Measurements from ENCODE around the gene MID1IP1. TPM values are rescaled to one million over a fixed set of nuclear protein-coding genes. Genes with fewer than 3 reads are reported as not detected.

MID1IP1 gene, protein sequence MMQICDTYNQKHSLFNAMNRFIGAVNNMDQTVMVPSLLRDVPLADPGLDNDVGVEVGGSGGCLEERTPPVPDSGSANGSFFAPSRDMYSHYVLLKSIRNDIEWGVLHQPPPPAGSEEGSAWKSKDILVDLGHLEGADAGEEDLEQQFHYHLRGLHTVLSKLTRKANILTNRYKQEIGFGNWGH
- 157 and 166 TPM in 2 replicates for total RNA-seq (2014; rRNA removed; shearing (Covaris generic))
- polyA plus RNA-seq (2014; cell fraction: nucleus; rRNA removed), result 193 and 228 TPM in 2 replicates

DNA sequence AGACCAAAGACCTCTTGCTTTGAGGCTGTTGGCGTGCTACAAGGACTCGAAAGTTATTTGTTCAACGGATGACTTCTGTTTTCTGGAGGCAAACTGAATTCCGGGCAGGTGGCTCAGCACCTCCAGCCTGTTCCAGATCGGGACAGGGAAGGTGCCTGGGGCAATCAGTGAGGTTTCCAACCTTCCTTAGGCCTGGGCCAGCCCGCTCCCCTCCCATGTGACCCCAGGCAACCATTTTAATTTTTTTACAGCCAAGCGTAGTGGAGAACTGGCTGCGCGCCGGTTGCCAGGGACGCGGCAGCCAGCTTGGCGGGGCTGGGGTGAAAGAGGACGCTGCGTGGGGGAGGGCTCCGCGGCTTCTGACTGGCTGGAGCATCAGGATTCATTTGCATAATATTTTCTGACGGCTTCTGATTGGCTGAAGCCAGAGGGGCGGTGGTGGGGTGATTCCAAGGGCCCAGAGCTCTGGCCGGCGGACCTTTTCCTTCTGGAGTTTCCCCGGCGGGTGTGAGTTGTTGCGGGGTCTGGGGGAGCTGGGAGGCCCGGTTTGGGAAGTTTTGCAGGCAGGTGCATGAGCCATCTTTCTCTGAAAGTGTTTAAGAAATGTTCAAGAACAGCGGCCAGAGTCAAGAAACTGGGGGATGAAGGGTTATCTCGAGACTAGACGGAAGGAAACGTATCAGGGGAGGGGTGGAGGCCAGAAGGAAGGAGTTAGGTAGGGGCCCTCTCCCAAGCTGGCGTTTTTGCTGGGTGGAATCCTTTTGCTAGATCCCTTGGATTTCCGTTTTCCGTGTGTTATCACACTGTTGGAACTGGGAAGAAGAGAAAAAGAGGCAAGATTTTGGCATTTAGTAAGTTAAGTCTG, at the start of gene MID1IP1:
Gene MID1IP1, plus strand, starts transcription at position 479 of the 865 bp plus-strand sequence. CDS start 3,488 bp downstream, outside the sequence.
- peak; percentile 93 for DNase-seq (ENCODE audit: extremely low read depth, low read depth)

DNA sequence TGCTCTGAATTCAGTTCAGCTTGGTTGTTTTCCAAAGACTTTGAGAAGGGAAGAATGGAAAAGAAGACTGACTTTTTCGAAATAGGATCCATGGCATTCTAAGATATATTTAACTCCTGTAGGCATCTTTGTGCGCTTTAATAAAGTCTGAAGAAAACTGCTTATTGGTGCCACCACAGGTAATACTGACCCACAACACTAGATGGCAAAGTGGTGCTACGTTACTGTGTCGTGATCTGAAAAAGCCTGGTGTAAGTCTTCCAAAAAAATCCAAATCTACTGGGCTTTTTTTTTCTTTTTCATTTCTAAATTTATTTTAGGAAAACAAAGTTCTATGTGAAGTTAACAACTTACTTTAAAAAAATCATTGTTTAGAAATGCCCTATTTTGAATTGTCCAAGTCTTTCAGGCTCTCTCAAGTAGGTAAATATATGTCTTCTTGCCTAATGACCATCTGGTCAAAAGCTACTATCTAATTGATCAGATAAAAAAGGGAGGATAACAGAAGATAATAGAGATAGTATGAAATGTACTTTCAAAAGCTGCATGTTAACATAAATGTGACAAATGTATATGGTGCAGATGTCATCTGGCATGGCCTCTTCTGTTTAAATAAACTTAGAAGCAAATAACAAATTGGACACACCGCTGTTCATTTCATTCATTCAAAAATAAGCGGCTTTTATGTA, 47.0 kb upstream of the MID1IP1 start:
- peak; percentile 53 for DNase-seq (ENCODE audit: extremely low read depth, low read depth)

DNA sequence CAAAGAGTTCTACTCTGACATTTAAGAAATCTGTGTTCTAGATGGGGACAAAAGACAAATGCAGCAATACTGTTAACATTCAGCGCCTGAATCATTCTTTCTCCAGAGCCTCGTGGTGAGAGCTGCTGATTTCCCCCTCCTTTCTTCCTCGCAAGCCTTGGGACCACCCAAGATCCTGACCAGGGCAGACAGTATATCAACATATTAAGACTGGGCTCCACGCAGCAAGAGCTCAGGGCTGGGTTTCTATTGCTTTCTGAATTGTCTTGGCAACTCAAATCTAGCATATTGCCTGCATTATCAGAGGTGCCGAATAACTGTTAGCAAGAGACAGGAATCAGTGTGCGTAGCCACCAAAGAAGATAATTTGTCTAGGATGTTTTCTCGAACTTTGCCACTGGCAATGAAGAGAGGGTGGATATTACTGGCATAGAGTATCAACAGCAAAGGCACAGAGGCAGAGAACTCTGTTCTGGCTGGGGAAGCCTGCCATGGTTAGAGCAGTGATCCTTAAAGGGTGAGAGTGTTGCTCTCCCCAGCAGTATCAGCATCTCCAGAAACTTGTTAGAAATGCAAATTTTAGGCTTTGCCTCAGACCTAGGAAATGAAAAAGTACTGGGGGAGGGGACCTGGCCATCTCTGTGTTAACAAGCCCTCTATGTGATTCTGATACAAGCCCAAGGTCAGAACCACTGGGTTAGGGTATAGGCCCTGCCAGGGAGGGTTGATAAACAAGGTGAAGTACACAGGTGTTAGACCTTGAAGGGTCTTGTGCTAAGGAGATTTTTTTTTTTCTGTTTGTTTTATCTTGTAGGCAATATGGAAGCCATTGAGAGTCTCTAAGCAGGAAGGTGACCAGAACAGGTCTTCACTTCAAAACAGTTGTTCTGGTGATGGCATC, 46.2 kb upstream of the MID1IP1 start:
- no peak for DNase-seq (ENCODE audit: extremely low read depth, low read depth)

DNA sequence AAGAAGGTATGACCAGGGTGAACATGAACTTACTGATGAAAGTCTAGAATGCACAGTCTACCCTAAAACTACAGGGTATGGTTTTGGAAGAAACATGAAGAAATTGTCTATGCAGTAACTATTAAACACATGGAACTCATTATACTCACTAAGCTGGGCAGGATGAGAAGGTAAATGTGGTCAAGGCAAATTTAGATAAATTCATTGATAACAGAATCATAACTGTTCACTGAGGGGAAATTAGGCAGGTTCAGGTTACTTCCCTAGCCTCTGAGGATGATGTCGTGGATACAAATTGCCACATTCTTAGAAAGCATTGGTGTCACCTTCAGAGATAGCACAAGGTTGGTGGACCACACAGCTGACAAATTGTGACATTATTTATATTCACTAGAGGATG, 40.4 kb upstream of the MID1IP1 start:
- no peak for DNase-seq (ENCODE audit: extremely low read depth, low read depth)

DNA sequence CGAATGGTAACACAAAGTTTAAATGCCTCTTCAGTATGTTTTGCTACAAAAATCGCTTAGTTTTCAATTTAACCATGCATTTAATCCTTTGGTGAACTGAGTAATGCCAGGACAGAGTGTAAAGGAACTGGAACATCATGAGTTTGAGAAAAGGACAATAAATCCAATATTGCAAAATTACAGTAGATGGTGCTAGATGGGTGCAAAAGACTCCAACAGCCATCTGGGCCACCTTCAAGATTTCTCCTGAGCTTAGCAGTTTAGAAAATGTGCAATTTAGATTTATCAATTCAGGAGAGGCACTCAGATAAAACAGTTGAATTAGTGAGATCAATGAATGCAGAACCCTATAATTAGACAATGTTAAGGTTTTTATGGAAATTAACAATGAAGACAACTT, 33.2 kb upstream of the MID1IP1 start:
- peak; percentile 34 for DNase-seq (ENCODE audit: extremely low read depth, low read depth)

DNA sequence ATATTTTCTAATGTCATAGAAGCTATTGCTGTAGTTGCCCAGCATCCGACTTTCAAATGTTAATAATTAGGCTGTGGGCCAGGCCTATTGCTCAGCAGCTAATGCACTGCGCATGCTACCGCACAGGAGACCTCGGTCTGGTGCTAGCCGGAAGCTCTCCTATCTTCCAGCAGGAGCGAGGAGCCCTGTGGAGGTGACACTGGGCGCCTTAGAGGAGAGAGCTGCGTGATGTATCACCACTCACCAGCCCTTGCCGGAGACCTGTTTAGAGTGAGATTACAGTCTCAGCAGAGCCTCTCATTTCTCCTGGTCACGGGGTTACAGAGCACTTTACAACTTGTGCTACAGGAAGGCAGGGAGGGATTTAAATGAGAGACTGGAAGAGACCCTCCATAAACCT, 31.1 kb upstream of the MID1IP1 start:
- DNase-seq (ENCODE audit: extremely low read depth, low read depth), result no peak

DNA sequence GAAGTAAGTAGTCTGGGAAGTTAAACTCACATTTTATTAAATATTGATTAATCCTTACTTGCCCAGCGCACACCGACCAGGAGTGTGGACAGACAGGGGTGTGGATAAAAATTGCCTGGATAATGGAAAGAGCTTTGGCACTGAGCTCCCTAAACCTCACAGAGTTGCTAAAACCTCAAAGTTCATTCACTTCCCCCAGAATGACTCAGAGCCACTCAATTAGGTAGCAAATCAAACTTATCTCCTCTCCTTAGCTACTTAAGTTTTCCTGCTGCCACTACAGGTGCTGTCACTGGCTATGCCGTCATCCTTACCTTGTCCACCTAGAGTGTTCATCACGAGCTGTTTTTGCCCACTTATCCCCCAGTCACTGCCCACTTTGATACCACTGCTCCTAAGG, 27.0 kb upstream of the MID1IP1 start:
- DNase-seq (ENCODE audit: extremely low read depth, low read depth), result no peak

DNA sequence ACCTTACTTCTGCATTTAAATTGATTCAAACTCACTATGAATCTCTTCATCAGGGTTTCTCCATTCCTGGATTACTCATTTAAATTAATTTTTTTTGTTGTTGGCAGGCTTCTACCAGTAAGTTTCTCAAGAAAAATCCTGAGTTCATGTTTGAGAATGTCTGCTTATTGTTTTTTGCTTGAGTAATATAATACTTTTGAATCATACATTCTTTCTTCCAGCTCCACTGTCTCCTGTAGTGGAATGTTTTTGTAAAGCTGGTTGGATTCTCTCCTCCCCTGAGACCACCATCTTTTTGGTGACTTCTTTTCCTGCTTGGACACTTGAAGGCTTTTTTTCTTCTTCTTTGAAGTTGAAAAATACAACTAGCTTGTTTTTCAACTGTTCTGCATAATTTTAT, 4.3 kb upstream of the MID1IP1 start:
- no peak for DNase-seq (ENCODE audit: extremely low read depth, low read depth)

DNA sequence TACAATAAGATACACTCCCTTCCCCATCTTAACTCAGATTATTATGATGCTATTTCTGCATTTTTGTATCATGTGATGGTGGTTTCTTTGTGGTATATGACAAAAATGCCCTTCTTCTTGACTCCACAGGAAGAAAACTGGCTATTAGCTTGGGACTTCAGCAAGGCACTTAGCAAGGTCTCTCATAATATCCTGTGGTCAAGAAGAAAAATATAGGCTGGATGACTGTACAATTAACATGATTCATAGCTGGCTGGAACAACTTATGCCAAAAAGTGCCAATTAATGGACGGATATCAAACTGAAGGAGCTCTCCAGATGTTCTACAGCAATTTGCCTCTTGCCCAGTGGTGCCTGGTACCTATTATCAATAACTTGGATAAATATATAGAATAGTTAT, 2.3 kb upstream of the MID1IP1 start:
- DNase-seq (ENCODE audit: extremely low read depth, low read depth), result no peak

DNA sequence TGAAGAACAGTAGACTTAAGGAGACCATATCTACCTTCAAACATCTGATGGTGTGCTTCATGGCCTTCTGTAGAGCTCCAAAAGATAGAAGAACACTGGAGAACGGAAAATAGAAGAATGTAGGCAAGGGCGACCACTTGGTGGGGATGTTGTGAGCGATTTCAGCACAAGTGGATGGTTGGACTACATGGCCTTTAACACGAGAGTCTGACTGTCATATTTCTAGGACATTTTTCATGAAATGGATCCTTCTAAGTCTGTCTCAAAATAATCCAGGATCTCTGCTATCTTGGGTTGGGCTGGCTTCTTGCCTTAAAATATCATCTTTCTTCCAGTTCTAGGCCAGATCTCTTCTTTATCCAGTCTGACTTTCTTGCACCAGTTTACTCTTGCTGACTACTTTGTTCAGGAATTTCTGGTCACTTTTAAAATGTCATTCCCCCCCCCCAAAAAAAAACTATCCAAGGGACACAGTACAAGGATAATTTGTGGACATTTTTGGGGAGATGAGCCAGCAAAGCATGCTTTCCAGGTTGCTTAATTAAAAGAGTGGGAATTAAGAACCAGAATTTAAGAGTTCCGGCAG, 1.2 kb upstream of the MID1IP1 start:
- DNase-seq (ENCODE audit: extremely low read depth, low read depth), result no peak

DNA sequence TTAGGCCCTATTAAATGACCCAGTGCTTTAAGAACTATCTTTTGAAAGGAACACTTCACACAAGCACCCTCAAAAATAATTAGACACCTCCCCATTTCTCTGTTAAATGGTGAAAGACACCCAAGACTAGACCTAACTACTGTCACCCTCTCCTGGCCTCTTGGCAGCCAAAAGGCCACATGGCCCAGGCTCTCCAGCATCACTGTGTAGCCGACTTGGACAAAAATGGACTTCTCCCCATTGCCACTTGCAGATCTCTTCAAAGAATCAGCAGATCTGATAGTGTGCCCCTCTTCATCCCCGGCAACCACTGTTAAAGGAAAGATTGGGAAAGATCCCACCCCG, 2.0 kb downstream of the MID1IP1 start:
- no peak for DNase-seq (ENCODE audit: extremely low read depth, low read depth)

DNA sequence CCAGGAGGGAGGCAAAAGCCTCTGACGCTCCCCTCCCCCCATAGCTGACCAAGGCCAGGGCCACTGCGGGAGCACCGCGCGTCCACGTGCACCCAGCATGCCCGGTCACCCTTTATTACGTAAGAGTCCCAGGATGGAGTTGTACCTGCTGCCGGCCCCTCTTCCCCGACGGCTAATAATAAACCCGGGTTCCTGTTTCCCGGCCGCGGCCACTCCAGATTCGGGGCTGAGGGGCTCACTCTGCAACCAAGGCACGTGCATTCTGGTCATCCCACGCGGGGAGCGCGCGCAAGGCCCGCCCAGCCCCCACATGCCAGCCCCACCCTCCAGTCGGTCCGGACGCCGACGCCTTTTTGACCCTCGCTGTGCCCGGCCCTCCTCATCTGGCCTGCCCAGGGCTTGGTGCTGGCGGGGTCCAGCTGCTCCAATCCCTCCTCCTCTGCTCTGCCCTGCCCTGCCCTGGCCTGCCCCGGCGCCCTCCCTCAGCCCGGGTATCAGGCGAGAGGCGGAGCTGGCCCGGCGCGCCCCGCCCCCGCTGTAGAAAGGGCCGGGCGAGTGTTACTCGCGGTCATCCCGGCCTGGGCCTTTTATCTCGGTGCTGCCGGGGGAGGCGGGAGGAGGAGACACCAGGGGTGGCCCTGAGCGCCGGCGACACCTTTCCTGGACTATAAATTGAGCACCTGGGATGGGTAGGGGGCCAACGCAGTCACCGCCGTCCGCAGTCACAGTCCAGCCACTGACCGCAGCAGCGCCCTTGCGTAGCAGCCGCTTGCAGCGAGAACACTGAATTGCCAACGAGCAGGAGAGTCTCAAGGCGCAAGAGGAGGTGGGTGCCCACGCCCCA, 2.6 kb downstream of the MID1IP1 start:
- DNase-seq (ENCODE audit: extremely low read depth, low read depth), result peak; percentile 90

DNA sequence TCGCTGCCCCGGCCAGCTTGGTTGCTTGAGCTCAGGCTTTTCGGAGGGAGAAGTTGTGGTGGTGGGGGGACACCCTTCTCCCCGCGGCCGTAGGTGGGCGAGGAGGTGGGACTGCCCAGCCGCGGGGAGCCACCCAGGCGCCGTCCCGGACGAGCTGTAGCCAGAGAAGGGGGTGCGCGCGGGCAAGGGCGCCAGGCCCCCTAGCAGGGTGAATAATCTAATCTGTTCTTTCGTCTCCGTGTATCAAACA, 3.1 kb downstream of the MID1IP1 start:
- no peak for DNase-seq (ENCODE audit: extremely low read depth, low read depth)

DNA sequence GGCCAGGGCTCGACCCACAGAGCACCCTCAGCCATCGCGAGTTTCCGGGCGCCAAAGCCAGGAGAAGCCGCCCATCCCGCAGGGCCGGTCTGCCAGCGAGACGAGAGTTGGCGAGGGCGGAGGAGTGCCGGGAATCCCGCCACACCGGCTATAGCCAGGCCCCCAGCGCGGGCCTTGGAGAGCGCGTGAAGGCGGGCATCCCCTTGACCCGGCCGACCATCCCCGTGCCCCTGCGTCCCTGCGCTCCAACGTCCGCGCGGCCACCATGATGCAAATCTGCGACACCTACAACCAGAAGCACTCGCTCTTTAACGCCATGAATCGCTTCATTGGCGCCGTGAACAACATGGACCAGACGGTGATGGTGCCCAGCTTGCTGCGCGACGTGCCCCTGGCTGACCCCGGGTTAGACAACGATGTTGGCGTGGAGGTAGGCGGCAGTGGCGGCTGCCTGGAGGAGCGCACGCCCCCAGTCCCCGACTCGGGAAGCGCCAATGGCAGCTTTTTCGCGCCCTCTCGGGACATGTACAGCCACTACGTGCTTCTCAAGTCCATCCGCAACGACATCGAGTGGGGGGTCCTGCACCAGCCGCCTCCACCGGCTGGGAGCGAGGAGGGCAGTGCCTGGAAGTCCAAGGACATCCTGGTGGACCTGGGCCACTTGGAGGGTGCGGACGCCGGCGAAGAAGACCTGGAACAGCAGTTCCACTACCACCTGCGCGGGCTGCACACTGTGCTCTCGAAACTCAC, 3.6 kb downstream of the MID1IP1 start:
- DNase-seq (ENCODE audit: extremely low read depth, low read depth), result no peak

DNA sequence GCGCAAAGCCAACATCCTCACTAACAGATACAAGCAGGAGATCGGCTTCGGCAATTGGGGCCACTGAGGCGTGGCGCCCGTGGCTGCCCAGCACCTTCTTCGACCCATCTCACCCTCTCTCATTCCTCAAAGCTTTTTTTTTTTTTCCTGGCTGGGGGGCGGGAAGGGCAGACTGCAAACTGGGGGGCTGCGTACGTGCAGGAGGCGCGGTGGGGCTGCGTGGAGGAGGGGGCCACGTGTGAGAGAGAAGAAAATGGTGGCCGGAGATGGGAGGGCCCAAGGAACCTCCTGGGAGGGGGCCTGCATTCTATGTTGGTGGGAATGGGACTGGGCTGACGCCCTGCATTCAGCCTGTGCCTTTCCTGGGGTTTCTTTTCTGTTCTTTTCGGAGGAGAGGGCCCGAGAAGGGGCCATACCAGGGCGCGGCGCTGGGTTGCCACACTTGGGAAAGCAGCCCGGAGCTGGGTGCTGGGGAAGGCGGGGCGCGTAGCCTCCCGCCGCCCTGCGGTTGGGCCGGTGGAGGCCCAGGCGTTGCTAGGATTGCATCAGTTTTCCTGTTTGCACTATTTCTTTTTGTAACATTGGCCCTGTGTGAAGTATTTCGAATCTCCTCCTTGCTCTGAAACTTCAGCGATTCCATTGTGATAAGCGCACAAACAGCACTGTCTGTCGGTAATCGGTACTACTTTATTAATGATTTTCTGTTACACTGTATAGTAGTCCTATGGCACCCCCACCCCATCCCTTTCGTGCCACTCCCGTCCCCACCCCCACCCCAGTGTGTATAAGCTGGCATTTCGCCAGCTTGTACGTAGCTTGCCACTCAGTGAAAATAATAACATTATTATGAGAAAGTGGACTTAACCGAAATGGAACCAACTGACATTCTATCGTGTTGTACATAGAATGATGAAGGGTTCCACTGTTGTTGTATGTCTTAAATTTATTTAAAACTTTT, 4.5 kb downstream of the MID1IP1 start:
- peak; percentile 78 for DNase-seq (ENCODE audit: extremely low read depth, low read depth)

DNA sequence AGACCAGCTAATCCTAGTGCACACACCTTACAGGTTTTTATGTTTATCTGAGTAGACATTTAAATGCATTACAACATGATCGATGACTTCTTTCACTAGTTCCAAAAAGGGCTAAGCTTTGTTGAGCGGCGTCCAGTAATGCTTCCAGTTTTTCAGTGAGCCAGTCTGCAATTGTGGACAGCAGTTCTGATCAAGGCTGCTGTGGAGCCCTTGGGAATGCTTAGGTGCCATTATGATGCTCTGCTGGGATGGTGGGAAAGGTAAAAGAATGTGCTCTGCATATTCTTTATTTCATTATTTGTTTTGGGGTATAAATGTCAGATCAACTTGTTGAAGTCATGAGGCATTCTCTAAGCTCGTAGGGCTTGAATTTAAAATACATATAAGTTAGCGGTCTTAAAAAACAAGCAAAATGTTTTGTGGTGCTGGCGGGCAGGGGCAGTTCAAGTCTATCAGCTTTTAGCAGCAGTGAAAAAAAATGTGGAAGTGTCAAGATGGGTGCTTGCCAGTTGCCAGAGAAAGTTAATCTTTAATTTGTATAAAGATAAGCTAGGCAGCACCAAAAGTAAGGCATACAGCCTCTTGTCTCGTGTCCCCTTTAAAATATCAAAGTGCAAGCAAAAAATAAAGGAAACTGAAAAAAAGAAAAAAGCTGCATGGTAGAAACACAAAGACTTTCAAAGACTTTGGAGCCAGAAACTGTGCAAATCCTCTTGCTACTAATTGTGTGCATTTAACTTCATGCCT, 5.8 kb downstream of the MID1IP1 start:
- DNase-seq (ENCODE audit: extremely low read depth, low read depth), result no peak

DNA sequence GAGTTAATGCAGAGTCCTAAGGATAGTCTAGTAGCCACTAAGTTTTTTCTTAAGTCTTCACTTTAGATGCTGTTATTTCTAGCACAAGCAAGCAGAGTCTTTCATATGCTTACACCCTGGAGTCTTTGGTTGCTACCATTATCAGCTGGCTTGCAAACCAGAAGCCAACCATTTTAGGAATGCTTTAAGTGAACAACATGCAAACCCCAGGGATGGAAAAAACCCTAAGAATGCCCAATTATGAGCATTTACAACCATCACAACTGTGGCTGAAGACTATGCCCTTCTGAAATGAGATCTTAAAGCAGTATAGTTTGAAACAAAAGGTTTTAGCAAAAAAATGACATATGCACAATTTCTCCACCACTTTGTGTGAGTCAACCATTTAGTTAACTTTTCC, 6.6 kb downstream of the MID1IP1 start:
- no peak for DNase-seq (ENCODE audit: extremely low read depth, low read depth)
